GM18505 (cell line): Measurements from ENCODE around the gene SCEL.
"Not testable (repeated sequence)": the region's sequence is repeated elsewhere in the genome, so short reads cannot be mapped to it uniquely, and the experiment has no call there.

ENCODE experiments used
- ATAC-seq: cut with Tn5 transposase; IDR thresholded peaks from one replicate; pipeline ENCODE4 v1.9.1; 2021; ENCODE audit not compliant: unreplicated experiment
- POLR2A ChIP-seq: IDR thresholded peaks from 4 replicates; pipeline ENCODE4 v1.6.1; 2011; ENCODE audit warnings: borderline replicate concordance; ENCODE audit not compliant: insufficient read depth, insufficient read length; ENCODE audit errors: extremely low read depth

SCEL gene

DNA sequence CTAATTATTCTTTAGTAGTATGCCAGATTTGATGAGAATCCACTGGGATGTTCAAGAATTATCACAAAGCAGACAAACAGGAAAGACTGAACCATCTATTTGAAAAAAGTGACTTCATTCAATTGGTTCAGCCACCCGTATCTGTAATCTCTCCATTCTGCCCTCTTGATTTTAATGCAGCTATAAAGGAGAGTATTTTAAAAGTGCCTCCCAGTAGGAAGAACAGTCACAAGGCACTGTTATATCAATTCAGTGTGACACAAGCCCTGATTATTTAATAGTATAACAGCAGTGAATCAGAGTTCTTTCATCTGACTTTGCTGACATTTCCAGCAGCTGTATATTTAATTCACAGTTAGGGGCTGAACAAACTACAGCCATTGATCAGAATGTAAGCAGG lies 84.6 kb downstream of the SCEL start:
- ATAC-seq: no peak

DNA sequence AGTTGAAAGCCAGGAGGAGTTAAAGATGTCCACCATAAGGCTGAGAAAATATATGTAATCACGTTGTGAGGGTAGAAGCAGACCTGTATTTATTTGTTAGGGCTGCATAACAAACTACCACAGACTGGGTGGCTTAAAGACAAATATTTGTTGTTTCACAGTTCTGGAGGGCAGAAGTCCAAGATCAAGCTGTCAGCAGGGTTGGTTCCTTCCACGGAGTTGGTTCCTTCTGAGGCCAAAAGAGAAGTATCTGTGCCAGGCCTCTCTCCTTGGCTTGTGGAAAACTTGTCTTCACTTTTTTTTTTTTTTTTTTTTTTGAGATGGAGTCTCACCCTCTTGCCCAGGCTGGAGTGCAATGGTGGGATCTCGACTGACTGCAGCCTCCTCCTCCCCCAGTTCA lies 88.3 kb downstream of the SCEL start:
- TF ChIP-seq POLR2A: no peak
- no peak for ATAC-seq

More for the DNA sequence above, 84.6 kb downstream of the SCEL start:
- TF ChIP-seq POLR2A: no peak

DNA sequence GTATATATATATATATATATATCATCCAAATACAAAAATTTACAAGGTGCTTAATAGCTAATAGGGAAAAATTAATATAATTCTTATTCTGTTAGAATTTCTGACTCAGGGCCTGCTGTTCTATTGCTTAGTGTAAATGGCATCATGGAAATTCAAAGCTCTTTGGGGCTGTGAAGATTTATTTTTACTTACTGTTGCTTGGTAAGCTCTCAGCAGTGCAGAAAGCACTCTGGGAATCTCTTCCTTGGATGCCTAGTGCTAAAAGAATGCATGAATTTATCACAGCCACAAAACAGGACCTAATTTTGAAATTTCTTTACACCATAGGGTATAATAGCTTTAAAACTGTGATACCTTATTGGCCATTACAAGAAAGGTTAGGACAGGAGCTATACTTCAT lies 92.7 kb downstream of the SCEL start:
- TF ChIP-seq POLR2A: no peak

DNA sequence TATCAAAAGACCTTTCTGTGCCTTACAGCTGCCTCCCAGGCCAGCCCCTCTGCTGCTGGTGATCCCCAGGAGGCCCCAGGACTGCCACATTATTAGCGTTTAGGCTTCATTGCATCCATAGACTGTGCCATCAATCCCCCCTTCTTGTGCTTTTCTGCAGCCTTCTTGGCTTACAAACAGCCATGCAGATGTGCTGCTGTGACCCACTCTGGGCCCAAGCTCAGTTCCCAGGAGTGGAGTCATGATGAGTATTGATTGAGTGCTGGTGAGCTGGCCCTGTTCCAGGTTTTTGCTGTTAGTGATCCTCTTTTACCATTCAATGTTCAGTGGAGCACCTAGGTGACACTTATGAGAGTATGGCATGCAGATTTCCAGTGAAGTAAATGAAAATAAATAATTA lies 102.1 kb downstream of the SCEL start:
- TF ChIP-seq POLR2A: no peak
- no peak for ATAC-seq

More for the DNA sequence above, 92.7 kb downstream of the SCEL start:
- no peak for ATAC-seq

DNA sequence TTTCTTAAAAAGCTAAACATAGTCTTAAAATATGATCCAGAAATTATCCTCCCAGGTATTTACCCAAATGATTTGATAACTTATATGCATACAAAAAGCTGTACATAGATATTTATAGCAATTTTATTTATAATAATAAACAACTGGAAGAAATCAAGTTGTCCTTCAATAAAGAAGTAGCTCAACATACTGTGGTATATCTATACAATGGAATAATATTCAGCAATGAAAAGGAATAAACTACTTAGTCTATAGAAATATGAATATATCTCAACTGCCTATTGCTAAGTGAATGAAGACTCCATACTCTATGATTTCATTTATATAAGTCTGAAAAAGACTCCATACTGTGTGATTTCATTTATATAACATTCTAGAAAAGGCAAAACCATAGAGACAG lies 114.9 kb downstream of the SCEL start:
- no peak for ATAC-seq
- no peak for TF ChIP-seq POLR2A

DNA sequence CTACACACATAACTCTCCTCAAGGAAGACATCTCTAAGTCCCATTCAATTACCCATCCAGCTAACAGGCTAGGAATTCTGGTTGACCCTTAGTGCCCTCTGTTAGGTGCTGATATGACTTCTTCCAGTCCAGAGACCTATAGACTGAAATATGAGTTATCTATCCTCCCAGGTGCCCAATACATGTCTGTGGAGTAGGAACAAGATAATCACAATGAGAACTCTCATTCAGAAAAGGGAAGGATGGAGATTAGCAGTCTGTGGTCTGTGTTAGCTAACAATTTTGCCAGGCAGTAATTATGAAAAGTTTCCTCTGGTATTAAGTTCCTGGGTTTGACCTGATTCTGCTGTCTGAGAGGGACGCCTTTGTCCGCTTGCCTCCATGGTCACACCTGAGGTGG lies 117.8 kb downstream of the SCEL start:
- no peak for TF ChIP-seq POLR2A
- no peak for ATAC-seq

DNA sequence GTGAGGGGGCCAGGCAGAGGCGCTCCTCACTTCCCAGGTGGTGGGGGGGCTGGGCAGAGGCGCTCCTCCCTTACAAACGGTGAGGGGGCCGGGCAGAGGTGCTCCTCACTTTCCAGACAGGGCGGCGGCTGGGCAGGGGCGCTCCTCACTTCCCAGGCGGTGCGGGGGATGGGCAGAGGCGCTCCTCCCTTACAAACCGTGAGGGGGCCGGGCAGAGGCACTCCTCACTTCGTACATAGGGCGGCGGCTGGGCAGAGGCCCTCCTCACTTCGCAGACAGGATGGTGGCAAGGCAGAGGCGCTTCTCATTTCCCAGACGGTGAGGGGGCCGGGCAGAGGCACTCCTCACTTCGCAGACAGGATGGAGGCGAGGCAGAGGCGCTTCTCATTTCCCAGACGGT lies 124.5 kb downstream of the SCEL start:
- ATAC-seq: not testable (repeated sequence)

DNA sequence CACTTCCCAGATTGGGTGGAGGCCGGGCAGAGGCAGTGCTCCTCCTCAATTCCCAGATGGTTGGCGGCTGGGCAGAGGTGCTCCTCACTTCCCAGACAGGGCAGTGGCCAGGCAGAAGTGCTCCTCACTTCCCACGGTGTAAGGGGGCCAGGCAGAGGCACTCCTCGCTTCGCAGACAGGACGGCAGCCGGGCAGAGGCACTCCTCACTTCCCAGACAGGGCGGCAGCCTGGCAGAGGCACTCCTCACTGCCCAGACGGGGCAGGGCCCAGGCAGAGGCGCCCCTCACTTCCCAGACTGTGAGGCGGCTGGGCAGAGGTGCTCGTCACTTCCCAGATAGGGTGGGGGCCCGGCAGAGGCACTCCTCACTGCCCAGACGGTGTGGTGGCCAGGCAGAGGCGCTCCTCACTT lies 125.3 kb downstream of the SCEL start:
- no peak for TF ChIP-seq POLR2A
- ATAC-seq: no peak

DNA sequence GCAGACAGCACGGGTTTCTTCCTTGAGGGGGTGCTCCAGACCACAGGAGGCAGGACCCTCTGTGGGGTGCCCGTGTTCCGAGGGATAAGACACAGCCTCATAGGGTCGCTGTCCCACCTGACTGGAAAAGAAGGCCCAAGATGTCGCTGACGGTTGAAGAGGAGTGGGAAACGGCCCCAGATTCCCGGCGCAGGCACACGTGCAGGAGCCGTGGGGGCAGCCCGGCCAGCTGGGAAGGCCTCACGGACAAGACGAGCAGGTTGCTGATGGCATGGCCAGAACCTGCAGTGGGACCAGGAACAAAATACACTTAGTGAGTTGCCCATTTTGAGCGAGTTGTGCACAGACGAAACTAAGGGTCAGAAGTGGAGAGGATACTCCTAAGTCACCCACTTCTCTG lies 126.8 kb downstream of the SCEL start:
- ATAC-seq: not testable (repeated sequence)

DNA sequence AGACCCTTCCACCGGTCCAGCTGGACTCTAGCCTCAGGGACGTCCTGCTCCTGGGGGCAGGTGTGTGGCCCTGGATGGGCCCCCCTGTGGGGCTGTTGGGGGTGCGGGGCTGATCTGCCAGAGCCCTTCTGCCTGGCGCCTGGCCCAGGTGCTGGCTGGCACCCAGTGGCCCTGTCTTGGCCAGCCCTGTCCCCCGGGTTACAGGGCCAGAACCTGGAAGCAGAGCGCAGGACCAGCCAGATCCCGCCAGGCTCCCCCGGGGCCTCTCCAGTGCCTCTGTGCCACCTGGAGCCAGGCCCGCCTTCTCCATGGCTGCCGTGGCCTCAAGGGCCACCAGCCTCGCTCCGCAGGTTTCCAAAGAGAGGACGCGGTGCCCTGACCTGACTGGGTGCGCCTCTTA lies 127.3 kb downstream of the SCEL start:
- ATAC-seq: not testable (repeated sequence)

DNA sequence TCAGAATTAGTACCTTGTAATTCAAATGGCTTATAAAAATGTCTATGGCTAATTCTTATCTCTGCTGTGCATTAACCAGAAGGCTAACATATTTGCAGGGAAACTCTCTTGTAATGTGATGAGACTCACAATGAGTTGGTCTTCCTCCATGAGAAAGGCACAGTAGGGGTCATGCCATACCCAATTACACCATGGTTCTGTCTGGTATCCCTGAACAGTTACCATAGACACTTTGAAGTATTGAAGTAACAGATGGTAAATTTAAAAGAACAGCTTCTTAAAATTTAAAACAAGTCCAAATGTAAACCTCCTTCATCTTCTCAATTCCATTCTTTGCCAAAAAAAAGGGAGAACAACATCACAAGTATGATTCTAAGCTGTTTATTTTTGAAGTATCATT lies 139.3 kb downstream of the SCEL start:
- no peak for TF ChIP-seq POLR2A
- no peak for ATAC-seq

DNA sequence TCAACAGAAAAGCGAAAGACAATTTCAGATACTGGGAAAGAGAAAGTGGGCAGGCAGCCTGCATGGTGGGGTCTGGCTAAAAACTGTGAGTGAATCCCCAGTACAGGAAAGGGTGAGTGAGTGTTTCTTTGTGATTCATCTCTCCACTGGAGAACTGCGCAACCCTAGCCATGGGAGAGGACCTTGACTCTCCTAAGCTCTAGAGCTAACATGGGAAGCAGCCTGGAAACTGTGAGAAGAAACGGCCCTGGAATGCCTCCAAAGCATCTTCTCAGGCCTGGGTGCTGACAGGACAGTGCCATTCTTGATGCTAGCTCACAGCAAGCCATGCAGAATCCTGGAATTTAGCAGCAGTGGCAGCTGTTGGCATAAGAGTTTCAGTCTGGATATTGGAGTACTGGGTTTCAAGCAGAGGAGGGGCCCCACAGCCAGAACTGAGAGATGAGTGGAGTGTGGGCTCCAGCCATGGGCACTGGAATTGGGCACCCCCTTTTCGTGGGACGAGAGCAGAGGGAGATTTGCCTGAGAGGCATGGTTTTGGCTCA lies 143.3 kb downstream of the SCEL start:
- TF ChIP-seq POLR2A: no peak
- no peak for ATAC-seq

DNA sequence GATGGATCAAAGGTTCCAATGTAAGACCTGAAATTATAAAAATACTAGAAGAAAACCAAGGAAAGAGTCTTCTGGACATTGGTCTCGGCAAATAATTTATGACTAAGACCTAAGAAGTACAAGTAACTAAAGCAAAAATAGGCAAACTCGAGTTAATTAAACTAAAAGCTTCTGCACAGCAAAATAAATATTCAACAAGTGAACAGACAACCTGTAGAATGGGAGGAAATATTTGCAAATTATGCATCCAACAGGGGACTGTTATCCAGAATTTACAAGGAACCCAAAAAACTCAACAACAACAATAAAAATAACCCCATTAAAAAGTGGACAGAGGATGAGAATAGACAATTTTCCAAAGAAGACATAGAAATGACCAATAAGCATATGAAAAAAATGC lies 152.3 kb downstream of the SCEL start:
- ATAC-seq: no peak
- TF ChIP-seq POLR2A: no peak

DNA sequence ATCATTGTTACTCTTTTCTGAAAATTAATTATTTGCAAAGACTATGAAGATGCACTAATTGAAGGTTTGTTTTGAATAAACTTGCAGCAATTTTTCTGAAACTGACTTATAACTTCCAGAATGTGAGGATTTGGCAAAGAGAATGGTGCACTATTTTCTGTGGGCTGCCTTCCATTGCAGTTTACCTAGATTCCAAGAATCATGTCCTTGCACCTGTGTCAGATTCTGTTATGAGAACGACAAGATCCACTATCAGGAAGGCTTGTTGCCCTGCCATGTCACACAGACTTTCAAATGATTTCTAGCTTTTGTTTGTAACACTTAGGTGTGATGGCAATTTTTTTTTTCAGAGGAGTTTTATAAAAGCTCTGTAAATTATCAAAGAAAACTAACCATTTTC lies 156.4 kb downstream of the SCEL start:
- no peak for ATAC-seq
- TF ChIP-seq POLR2A: no peak

DNA sequence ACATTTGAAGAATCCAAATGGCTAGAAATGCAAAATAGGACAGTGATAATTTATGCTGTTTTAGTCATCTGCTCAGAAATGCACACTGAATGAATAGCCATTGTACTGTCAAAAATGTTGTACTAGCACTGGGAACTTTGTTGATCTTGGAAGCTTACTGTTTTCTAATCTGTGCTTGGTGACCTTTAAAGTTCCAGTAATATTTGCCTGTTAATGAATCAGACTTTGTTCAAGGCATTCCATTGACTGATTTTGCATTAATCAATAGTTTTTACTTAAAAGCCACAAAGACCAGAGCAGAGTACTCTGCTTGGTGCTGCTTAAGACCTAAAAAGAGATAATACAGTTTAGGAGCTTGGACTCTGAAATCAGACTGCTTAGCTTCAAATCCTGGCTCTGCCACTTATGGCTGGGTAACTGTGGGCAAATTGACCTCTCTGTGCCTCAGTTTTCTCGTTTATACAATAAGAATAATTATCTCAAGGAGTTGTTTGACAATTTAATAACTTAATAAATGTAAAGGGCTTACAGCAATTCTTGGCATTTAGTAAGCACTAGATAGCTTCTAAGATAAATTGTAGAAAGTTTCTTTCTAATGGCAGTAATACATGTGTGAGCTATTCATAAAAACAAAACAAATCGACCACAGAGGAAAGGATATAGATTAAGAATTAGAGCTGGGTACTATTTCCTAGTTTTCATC lies 157.4 kb downstream of the SCEL start:
- no peak for TF ChIP-seq POLR2A
- ATAC-seq: no peak
